ENCODE measurements around the gene DAND5. TPM values are rescaled to one million over a fixed set of nuclear protein-coding genes. Genes with fewer than 3 reads are reported as not detected.
"Not testable (repeated sequence)": the region's sequence is repeated elsewhere in the genome, so short reads cannot be mapped to it uniquely, and the experiment has no call there.

The DAND5 gene
- total RNA-seq, 1 donor from 2014 or later: not detected

DNA sequence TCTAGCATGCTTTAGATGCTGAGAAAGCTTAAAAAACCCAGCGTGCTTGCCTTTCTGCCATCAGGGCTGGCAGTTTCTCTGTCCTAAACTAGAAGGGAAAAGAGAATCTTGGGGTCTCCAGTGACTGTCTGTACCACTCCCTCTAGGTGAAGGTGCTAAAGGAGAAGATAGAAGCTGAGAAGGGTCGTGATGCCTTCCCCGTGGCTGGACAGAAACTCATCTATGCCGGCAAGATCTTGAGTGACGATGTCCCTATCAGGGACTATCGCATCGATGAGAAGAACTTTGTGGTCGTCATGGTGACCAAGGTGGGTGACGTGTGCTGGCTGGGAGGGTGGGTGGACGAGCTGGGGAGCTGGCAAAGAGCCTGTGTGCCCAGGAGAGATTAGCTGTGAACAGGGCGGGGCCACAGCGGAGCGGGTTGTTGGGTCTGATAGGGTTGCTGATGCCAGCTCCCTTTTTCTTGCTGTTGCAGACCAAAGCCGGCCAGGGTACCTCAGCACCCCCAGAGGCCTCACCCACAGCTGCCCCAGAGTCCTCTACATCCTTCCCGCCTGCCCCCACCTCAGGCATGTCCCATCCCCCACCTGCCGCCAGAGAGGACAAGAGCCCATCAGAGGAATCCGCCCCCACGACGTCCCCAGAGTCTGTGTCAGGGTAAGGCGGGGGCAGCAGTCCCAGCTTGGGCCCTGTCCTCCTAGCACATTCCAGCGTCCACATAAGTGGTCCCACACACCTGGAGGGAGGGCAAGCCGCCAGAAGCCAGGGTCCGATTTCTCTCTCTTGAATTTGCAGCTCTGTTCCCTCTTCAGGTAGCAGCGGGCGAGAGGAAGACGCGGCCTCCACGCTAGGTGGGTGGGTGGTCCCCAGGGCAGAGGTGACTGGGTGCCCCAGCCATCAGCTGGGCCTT lies 21.4 kb upstream of the DAND5 start:
- Mint-ChIP-seq H3K9me3 (no peaks in the 10 kb centered on the region), H3K27ac (peak overlapping the region; percentile 58), H3K4me1 (peaks cover 28% of the 10 kb centered on the region), H3K4me3 (no peak overlapping the region), H3K36me3 (peaks cover 36% of the 10 kb centered on the region), H3K27me3 (ENCODE audit: low read depth) (no peaks in the 10 kb centered on the region)
- TF ChIP-seq, protein P1, sequence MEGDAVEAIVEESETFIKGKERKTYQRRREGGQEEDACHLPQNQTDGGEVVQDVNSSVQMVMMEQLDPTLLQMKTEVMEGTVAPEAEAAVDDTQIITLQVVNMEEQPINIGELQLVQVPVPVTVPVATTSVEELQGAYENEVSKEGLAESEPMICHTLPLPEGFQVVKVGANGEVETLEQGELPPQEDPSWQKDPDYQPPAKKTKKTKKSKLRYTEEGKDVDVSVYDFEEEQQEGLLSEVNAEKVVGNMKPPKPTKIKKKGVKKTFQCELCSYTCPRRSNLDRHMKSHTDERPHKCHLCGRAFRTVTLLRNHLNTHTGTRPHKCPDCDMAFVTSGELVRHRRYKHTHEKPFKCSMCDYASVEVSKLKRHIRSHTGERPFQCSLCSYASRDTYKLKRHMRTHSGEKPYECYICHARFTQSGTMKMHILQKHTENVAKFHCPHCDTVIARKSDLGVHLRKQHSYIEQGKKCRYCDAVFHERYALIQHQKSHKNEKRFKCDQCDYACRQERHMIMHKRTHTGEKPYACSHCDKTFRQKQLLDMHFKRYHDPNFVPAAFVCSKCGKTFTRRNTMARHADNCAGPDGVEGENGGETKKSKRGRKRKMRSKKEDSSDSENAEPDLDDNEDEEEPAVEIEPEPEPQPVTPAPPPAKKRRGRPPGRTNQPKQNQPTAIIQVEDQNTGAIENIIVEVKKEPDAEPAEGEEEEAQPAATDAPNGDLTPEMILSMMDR (IDR thresholded peaks at IDR 0.05; ENCODE audit: unreplicated experiment): no peak
- no peak for DNase-seq (ENCODE audit: low spot score in 2 of 2, unreplicated experiment in 2 of 2)

DNA sequence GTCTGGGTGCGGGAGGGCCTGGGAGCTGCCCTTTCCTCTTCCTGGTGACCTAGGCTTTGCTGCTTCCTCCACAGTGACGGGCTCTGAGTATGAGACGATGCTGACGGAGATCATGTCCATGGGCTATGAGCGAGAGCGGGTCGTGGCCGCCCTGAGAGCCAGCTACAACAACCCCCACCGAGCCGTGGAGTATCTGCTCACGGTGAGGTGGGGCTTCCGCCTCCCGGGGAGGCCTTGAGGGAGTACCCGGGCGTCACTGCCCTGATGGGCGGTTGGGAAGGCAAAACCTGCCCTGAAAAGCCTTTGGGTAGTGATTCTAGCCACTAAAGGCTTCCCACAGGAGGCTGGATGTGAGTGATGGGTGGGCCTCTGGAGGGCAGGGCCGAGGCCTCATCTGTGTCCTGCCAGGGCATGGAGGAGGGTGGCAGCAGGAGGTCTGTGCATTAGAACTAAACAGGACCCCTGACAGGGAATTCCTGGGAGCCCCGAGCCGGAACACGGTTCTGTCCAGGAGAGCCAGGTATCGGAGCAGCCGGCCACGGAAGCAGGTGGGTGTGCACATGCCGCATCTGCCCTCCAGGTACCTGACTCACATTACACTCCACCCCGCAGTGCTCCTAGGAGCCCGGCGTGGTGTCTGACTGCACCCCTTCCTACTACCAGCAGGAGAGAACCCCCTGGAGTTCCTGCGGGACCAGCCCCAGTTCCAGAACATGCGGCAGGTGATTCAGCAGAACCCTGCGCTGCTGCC lies 20.6 kb upstream of the DAND5 start:
- no peaks in the 10 kb centered on the region for H3K9me3 Mint-ChIP-seq
- peaks cover 29% of the 10 kb centered on the region for H3K4me1 Mint-ChIP-seq
- no peak overlapping the region for H3K27ac Mint-ChIP-seq
- no peaks in the 10 kb centered on the region for H3K27me3 Mint-ChIP-seq (ENCODE audit: low read depth)
- TF ChIP-seq, protein P1 (IDR thresholded peaks at IDR 0.05; ENCODE audit: unreplicated experiment): no peak
- no peak overlapping the region for H3K4me3 Mint-ChIP-seq
- no peak for DNase-seq (ENCODE audit: low spot score in 2 of 2, unreplicated experiment in 2 of 2)
- peaks cover 30% of the 10 kb centered on the region for H3K36me3 Mint-ChIP-seq

DNA sequence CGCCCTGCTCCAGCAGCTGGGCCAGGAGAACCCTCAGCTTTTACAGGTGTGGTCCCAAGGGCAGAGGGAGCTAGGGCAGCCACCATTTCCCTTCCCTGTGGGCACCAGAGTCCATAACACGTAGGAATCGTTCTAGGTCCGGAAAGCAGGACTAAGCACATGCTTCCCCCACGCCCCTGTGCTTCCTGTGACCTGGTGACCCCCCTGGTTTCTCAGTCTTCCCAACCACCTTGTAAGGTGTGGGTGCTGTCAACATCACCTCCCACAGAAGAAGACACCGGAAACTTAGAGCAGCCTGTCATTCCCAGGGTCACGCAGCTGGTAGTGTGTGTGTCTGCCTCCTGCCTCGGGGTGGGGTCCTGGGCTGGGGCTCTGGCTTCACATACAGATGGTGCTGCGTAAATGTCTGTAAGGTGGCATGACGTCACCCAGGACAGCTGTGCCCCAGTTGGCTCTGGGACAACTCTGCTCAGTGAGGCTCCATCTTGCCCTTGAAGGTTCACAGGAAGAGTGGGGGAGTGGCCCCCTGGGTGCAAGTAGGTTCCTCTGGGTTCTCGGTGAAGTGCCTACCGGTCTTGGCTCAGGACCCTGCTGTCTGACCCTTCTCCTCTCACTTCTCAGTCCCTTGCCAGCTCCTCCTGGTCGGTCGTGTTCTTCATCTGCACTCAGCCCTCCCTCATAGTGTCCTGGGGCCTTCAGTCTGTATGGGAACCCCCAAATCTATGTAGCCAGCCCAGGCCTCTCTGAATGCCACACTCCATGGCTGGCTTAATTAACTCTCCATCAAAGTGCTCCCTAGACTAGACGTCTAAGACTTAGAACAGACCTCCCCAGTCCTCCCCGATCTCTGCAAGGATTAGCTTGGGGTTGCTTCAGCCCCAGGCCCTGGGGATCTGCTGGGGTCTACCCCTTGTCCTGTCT lies 19.8 kb upstream of the DAND5 start:
- TF ChIP-seq, protein P1 (IDR thresholded peaks at IDR 0.05; ENCODE audit: unreplicated experiment): no peak
- DNase-seq (ENCODE audit: low spot score in 2 of 2, unreplicated experiment in 2 of 2): no peak
- H3K27ac Mint-ChIP-seq: peak overlapping the region; percentile 28
- no peaks in the 10 kb centered on the region for H3K27me3 Mint-ChIP-seq (ENCODE audit: low read depth)
- H3K36me3 Mint-ChIP-seq: peaks cover 29% of the 10 kb centered on the region
- H3K9me3 Mint-ChIP-seq: no peaks in the 10 kb centered on the region
- peaks cover 32% of the 10 kb centered on the region for H3K4me1 Mint-ChIP-seq
- no peak overlapping the region for H3K4me3 Mint-ChIP-seq

DNA sequence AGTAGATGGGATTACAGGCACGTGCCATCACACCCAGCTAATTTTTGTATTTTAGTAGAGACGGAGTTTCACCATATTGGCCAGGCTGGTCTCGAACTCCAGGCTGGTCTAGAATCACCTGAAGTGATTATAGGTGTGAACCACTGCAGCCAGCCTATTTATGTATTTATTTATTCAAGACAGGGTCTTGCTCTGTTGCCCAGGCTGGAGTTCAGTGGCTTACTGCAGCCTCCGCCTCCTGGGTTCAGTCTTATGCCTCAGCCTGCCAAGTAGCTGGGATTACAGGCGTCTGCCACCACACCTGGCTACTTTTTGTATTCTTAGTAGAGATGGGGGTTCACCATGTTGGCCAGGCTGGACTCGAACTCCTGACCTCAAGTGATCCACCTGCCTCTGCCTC lies 17.3 kb upstream of the DAND5 start:
- not testable (repeated sequence) for H3K27me3 Mint-ChIP-seq (ENCODE audit: low read depth); DNase-seq (ENCODE audit: low spot score in 2 of 2, unreplicated experiment in 2 of 2); H3K9me3 Mint-ChIP-seq; H3K4me3 Mint-ChIP-seq; H3K27ac Mint-ChIP-seq
- peaks cover 30% of the 10 kb centered on the region for H3K4me1 Mint-ChIP-seq
- H3K36me3 Mint-ChIP-seq: peaks cover 29% of the 10 kb centered on the region

DNA sequence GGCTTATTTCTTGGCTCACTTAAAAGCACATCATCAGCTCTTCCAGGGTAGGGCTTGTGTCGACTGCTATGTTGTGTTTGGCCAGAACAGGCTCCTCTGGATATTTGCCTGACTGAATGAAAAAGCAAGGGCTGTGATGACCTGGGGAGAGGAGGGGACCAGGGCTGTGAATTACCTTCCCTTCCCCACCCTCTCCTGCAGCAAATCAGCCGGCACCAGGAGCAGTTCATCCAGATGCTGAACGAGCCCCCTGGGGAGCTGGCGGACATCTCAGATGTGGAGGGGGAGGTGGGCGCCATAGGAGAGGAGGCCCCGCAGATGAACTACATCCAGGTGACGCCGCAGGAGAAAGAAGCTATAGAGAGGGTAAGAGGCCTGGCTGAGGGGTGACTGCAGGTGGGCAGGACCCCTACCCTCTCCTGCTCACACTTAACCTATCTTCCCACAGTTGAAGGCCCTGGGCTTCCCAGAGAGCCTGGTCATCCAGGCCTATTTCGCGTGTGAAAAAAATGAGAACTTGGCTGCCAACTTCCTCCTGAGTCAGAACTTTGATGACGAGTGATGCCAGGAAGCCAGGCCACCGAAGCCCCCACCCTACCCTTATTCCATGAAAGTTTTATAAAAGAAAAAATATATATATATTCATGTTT lies 16.8 kb upstream of the DAND5 start:
- Mint-ChIP-seq H3K27ac (peak overlapping the region; percentile 66), H3K4me1 (peaks cover 30% of the 10 kb centered on the region), H3K27me3 (ENCODE audit: low read depth) (no peaks in the 10 kb centered on the region), H3K4me3 (no peak overlapping the region), H3K36me3 (peaks cover 28% of the 10 kb centered on the region), H3K9me3 (no peaks in the 10 kb centered on the region)
- DNase-seq (ENCODE audit: low spot score in 2 of 2, unreplicated experiment in 2 of 2): no peak
- TF ChIP-seq, protein P1 (IDR thresholded peaks at IDR 0.05; ENCODE audit: unreplicated experiment): no peak
